CD4-positive, alpha-beta T cell treated with Interleukin-21 for 1 hour (primary cell): ENCODE results near the gene E2F1.
"Not testable (repeated sequence)": the region's sequence is repeated elsewhere in the genome, so short reads cannot be mapped to it uniquely, and the experiment has no call there.

Experiments used
- DNase-seq: peaks from one replicate; pipeline ENCODE4 v3.0.0-alpha.2; 2020

Gene E2F1

GRCh38 chr20:33635341-33635740, 50.8 kb downstream of the E2F1 start:
- DNase-seq = no peak

DNA sequence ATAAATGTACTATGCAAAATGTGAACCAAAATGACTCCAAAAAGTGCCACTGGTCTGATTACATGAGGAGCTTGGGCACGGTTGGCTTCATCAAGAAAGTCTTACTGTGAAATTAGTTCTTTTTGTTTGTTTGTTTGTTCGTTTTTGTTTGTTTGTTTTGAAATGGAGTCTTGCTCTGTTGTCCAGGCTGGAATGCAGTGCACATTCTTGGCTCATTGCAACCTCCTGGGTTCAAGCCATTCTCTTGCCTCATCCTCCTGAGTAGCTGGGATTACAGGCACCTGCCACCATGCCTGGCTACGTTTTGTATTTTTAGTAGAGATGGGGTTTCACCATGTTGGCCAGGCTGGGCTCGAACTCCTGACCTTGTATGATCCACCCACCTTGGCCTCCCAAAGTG, 54.3 kb downstream of the E2F1 start:
- not testable (repeated sequence) for DNase-seq

GRCh38 chr20:33630507-33630906, 55.7 kb downstream of the E2F1 start:
- DNase-seq = no peak

GRCh38 chr20:33629979-33630378, 56.2 kb downstream of the E2F1 start:
- DNase-seq = no peak

DNA sequence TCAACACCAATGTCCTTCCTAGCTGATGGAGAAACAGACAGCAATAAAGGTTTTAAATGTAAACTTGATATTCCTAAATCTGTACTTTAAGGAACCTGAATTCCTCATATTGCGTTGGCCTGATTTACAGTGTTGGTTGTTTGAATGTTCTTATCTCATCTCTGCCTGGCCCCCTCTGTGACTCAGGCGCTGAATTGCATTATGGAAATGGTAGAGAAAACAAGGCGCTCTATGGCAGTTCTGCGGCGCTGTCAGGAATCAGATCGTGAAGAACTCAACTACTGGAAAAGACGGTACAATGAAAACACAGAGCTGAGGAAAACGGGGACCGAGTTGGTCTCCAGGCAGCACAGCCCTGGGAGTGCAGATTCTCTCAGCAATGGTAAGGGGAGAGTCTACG, 56.7 kb downstream of the E2F1 start:
- no peak for DNase-seq

GRCh38 chr20:33627577-33628216, 58.5 kb downstream of the E2F1 start:
- DNase-seq = no peak

GRCh38 chr20:33626190-33626589, 60.0 kb downstream of the E2F1 start:
- no peak for DNase-seq
